PC-9 (cell line): Measurements from ENCODE around the gene TUBA4A.
A peak's percentile ranks its signal among the peaks of the same experiment; 100 is the strongest.

Source experiments
- CTCF ChIP-seq: fragments of 200-600 bp; sonication (generic); conservative IDR thresholded peaks from 2 replicates; pipeline ENCODE4 v1.6.1; 2017; ENCODE audit warnings: mixed run types, antibody characterized with exemption, mild to moderate bottlenecking, moderate library complexity
- EZH2 ChIP-seq: fragments of 200-600 bp; sonication (generic); IDR thresholded peaks from 2 replicates; pipeline ENCODE4 v1.8.0; 2017; ENCODE audit warnings: antibody characterized with exemption, low read depth

DNA sequence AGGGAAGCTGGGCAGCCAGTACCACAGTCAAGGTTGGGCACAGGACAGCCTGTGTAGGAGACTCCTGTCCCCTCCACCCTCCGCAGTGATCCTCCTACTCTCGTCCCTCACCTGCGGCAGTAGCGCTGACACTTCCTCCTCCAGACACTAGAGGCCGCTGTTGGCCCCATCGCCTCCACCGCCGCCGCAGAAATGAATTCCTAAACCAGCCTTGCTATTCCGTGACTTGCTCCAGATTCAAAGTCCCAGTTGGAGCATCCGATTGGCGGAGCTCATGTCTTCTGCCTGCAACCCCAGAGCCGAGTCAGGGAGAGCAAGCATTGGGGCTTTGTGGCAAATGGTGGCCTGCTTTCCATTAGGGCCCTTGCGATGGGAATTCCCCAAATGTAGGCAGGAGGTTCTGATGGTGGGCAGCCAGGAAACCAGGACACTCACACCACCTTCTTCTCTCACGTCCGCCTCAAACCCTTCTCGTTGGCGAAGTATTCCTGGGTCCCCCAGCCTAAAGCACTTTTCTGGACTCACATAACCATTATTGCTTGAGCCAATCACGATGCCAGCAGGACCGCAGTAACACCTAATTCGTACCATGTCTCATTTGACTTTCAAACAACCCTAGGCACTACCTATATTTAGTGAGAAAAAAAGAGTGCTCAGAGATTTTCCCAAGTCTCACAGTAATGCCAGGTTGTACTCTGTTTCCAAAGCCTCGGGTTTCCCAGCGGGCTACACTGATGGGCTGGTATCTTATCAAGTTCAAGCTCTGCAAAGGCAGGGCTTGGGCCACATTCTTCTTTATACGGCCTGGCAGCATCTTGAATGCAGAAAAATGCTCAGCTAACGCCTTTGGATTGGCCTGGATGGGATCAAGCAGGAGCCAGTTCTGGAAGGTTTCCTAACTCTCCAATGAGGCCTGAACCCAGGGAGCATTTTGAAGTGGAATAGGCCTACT is 24.3 kb upstream of the TUBA4A start:
- TF ChIP-seq EZH2 (no peak), CTCF (peak; percentile 96)
